ENCODE measurements around the gene ADGRA1.
"Not testable (repeated sequence)": the region's sequence is repeated elsewhere in the genome, so short reads cannot be mapped to it uniquely, and the experiment has no call there.

The ADGRA1 gene

GRCh38 chr10:133048266-133048665, 39.5 kb upstream of the ADGRA1 start:
- DNase-seq (ENCODE audit: extremely low read depth, low read depth) = no peak
- no peak for TF ChIP-seq CTCF (IDR thresholded peaks at IDR 0.05; ENCODE audit: low read depth, low read length)

GRCh38 chr10:133048926-133049325, 38.8 kb upstream of the ADGRA1 start:
- DNase-seq (ENCODE audit: extremely low read depth, low read depth) = no peak
- TF ChIP-seq CTCF (IDR thresholded peaks at IDR 0.05; ENCODE audit: low read depth, low read length) = no peak

- DNase-seq (ENCODE audit: extremely low read depth, low read depth) = no peak
- TF ChIP-seq CTCF (IDR thresholded peaks at IDR 0.05; ENCODE audit: low read depth, low read length) = no peak
Measured at GRCh38 chr10:133049639-133050038, 38.1 kb upstream of the ADGRA1 start.

- no peak for DNase-seq (ENCODE audit: extremely low read depth, low read depth)
- TF ChIP-seq CTCF (IDR thresholded peaks at IDR 0.05; ENCODE audit: low read depth, low read length) = no peak
Measured at GRCh38 chr10:133050371-133050770, 37.4 kb upstream of the ADGRA1 start.

GRCh38 chr10:133052076-133052475, 35.6 kb upstream of the ADGRA1 start:
- DNase-seq (ENCODE audit: extremely low read depth, low read depth) = no peak
- no peak for TF ChIP-seq CTCF (IDR thresholded peaks at IDR 0.05; ENCODE audit: low read depth, low read length)

GRCh38 chr10:133053527-133054133, 34.1 kb upstream of the ADGRA1 start:
- DNase-seq (ENCODE audit: extremely low read depth, low read depth) = not testable (repeated sequence)

- DNase-seq (ENCODE audit: extremely low read depth, low read depth) = no peak
- no peak for TF ChIP-seq CTCF (IDR thresholded peaks at IDR 0.05; ENCODE audit: low read depth, low read length)
Measured at GRCh38 chr10:133055470-133055869, 32.3 kb upstream of the ADGRA1 start.

- no peak for DNase-seq (ENCODE audit: extremely low read depth, low read depth)
- no peak for TF ChIP-seq CTCF (IDR thresholded peaks at IDR 0.05; ENCODE audit: low read depth, low read length)
Measured at GRCh38 chr10:133056001-133056400, 31.7 kb upstream of the ADGRA1 start.
